NB4 (cell line): ENCODE results near the gene CAMSAP1.

Experiments
- DNase-seq: peaks from one replicate; pipeline ENCODE4 v3.0.0; 2010; ENCODE audit warnings: low read depth
- H3K4me3 ChIP-seq: one replicate; pipeline ENCODE4 v1.5.1; 2011; ENCODE audit warnings: mild to moderate bottlenecking, low read depth, low read length, moderate library complexity
- MYC ChIP-seq: IDR thresholded peaks from 2 replicates; pipeline ENCODE4 v1.6.1; 2011; ENCODE audit warnings: low read depth, low read length
- POLR2A ChIP-seq: IDR thresholded peaks from 2 replicates; pipeline ENCODE4 v1.6.1; 2011; ENCODE audit warnings: mild to moderate bottlenecking; ENCODE audit not compliant: insufficient read length; ENCODE audit errors: extremely low read depth
- TF ChIP-seq, protein P1 (sequence below): IDR thresholded peaks from one replicate; pipeline ENCODE4 v1.5.1; 2012; ENCODE audit warnings: low read depth, low read length
- TF ChIP-seq, protein P2 (sequence below): IDR thresholded peaks from 2 replicates; pipeline ENCODE4 v1.6.1; 2011; ENCODE audit warnings: low read depth, low read length

Gene CAMSAP1

DNA sequence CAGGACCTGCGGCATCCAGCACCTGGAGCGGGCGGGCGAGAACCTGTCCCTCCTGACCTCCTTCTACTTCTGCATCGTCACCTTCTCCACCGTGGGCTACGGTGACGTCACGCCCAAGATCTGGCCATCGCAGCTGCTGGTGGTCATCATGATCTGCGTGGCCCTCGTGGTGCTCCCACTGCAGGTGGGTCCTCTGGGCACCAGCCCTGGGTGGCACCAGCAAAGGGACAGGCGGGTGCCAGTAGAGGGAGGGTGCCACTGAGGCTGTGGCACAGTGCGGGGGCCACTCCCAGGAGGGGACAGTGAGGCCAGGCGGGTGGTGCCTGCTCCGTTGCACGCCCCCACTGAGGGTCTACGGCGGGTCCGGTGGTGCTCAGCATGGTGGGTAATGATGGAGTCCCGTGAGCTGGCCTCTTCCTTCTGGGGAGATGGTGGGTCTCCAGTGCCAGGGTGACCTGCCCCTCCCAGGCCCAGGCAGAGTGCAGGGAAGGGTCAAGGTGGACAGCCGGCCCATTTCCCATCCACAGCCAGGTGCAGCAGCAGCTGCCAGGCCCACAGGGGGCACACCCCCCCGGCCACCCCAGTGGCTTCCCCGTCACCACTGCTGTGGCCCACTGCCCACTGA lies 147.6 kb downstream of the CAMSAP1 start:
- H3K4me3 ChIP-seq, result no peak overlapping the region
- TF ChIP-seq POLR2A, result no peak
- no peak for DNase-seq

DNA sequence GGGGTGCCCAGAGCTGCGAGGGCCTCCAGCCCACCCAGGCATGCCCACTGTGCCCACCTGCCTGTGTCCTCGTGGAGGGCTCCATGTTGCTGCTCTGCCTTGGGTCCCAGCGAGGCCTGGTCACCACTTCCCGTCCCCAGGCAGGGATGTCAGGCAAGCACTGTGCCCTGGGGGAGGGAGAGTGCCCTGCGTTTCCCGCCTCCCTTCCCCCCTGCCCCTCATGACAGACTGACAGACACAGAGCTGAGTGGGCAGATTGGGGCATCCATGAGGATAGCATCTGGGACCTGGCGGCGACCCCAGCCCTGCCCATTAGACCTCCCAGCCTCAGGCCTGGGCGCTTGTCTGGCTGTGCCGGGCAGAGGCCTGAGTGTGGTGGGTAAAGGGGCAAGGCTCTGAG lies 148.5 kb downstream of the CAMSAP1 start:
- no peak for DNase-seq
- no peak overlapping the region for H3K4me3 ChIP-seq
- TF ChIP-seq MYC (no peak), POLR2A (no peak)
- TF ChIP-seq, protein P1, sequence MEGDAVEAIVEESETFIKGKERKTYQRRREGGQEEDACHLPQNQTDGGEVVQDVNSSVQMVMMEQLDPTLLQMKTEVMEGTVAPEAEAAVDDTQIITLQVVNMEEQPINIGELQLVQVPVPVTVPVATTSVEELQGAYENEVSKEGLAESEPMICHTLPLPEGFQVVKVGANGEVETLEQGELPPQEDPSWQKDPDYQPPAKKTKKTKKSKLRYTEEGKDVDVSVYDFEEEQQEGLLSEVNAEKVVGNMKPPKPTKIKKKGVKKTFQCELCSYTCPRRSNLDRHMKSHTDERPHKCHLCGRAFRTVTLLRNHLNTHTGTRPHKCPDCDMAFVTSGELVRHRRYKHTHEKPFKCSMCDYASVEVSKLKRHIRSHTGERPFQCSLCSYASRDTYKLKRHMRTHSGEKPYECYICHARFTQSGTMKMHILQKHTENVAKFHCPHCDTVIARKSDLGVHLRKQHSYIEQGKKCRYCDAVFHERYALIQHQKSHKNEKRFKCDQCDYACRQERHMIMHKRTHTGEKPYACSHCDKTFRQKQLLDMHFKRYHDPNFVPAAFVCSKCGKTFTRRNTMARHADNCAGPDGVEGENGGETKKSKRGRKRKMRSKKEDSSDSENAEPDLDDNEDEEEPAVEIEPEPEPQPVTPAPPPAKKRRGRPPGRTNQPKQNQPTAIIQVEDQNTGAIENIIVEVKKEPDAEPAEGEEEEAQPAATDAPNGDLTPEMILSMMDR, result no peak
- TF ChIP-seq, protein P2, sequence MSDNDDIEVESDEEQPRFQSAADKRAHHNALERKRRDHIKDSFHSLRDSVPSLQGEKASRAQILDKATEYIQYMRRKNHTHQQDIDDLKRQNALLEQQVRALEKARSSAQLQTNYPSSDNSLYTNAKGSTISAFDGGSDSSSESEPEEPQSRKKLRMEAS, result no peak
